ENCODE data around the gene UBE2O.

Gene UBE2O

DNA sequence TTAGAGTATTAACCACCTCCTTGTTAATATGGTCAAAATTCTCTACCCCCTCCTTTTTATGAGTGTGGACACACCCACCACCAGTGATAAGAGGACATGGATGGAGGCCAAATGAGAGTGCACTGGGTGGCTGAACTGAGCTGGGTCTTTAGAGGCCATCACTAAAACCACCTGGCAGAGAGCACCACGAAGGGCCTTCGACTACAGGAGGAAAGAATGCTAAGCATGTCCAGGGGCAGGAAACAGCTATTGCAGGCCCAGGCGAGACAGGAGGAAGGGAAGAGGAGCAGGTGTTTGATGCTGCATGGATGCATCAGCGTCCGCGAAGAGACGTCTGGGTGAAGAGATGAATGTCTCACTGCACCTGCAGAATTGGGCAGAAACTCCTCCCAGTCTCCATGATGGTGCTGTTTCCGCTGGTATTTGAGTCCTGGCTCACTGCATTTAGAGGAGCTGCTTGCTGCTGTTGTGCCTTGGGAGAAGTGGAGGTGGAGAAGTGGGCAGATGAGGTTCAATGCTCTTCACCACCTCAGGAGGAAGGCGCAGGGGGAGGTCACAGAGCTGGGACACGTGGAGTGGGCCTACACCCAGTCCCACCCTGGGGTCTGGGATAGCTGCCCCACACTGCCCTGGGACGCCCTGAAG lies 35.3 kb downstream of the UBE2O start:
- DNase-seq (ENCODE audit: low read depth in 1 of 2, low spot score in 1 of 2) = no peak
- Histone ChIP-seq H3K27ac (replicated peaks) (no peak overlapping the region), H3K27me3 (ENCODE audit: insufficient read depth, poor library complexity, severe bottlenecking) (no peaks in the 10 kb centered on the region), H3K4me3 (replicated peaks; ENCODE audit: insufficient read depth, low read length) (no peak overlapping the region)
- no peak for TF ChIP-seq REST (IDR thresholded peaks at IDR 0.05; ENCODE audit: insufficient replicate concordance, low read depth)
- TF ChIP-seq CTCF (IDR thresholded peaks at IDR 0.05; ENCODE audit: insufficient read depth, low read length) = no peak
- TF ChIP-seq POLR2AphosphoS5 (IDR thresholded peaks at IDR 0.05; ENCODE audit: low read depth) = no peak
- no peak for TF ChIP-seq SPI1 (IDR thresholded peaks at IDR 0.05; ENCODE audit: borderline replicate concordance, low read depth)
- no peak for TF ChIP-seq GABPA (IDR thresholded peaks at IDR 0.05; ENCODE audit: low read depth)

GRCh38 chr17:76416899-76417298 lies 36.1 kb downstream of the UBE2O start:
- Histone ChIP-seq H3K27ac (replicated peaks) (no peak overlapping the region), H3K4me3 (replicated peaks; ENCODE audit: insufficient read depth, low read length) (no peak overlapping the region), H3K27me3 (ENCODE audit: insufficient read depth, poor library complexity, severe bottlenecking) (no peaks in the 10 kb centered on the region)
- no peak for TF ChIP-seq REST (IDR thresholded peaks at IDR 0.05; ENCODE audit: insufficient replicate concordance, low read depth)
- TF ChIP-seq SPI1 (IDR thresholded peaks at IDR 0.05; ENCODE audit: borderline replicate concordance, low read depth) = no peak
- TF ChIP-seq POLR2AphosphoS5 (IDR thresholded peaks at IDR 0.05; ENCODE audit: low read depth) = no peak
- no peak for TF ChIP-seq GABPA (IDR thresholded peaks at IDR 0.05; ENCODE audit: low read depth)
- TF ChIP-seq CTCF (IDR thresholded peaks at IDR 0.05; ENCODE audit: insufficient read depth, low read length) = no peak
- no peak for DNase-seq (ENCODE audit: low read depth in 1 of 2, low spot score in 1 of 2)

- H3K27ac ChIP-seq (replicated peaks) = no peak overlapping the region
- H3K27me3 ChIP-seq (ENCODE audit: insufficient read depth, poor library complexity, severe bottlenecking) = no peaks in the 10 kb centered on the region
- TF ChIP-seq POLR2AphosphoS5 (IDR thresholded peaks at IDR 0.05; ENCODE audit: low read depth) = no peak
- TF ChIP-seq REST (IDR thresholded peaks at IDR 0.05; ENCODE audit: insufficient replicate concordance, low read depth) = no peak
- no peak for TF ChIP-seq SPI1 (IDR thresholded peaks at IDR 0.05; ENCODE audit: borderline replicate concordance, low read depth)
- no peak for TF ChIP-seq CTCF (IDR thresholded peaks at IDR 0.05; ENCODE audit: insufficient read depth, low read length)
- TF ChIP-seq GABPA (IDR thresholded peaks at IDR 0.05; ENCODE audit: low read depth) = no peak
- H3K4me3 ChIP-seq (replicated peaks; ENCODE audit: insufficient read depth, low read length) = no peak overlapping the region
- DNase-seq (ENCODE audit: low read depth in 1 of 2, low spot score in 1 of 2) = no peak
These were observed 36.5 kb downstream of the UBE2O start for GRCh38 chr17:76416457-76416856.

Data from HL-60 (cell line).